Measurements from ENCODE around the gene ZP1. TPM values are rescaled to one million over a fixed set of nuclear protein-coding genes. Genes with fewer than 3 reads are reported as not detected.

The ZP1 gene
- total RNA-seq, 120 experiments from 2014 or later: 0.26 to 1.4 (median 0.52) TPM; not detected in 88

Other genes with a start within 250 kb of the ZP1 start
- gene MS4A8, start 167.9 kb upstream of the ZP1 start, total RNA-seq: 1 to 10 TPM in 29 of 120 experiments, under 1 TPM in 24, not detected in 67; 0.29 to 3.3 (median 1.0) TPM
- not detected for gene MS4A18, start 142.8 kb upstream of the ZP1 start, total RNA-seq
- gene MS4A15, start 110.7 kb upstream of the ZP1 start, total RNA-seq: under 1 TPM in 5 of 120 experiments, not detected in 115; 0.30 to 0.65 (median 0.40) TPM
- gene MS4A10, start 82.2 kb upstream of the ZP1 start, total RNA-seq: under 1 TPM in 1 of 120 experiments, not detected in 119; 0.19 TPM
- gene CCDC86, start 25.4 kb upstream of the ZP1 start, total RNA-seq: 10 to 100 TPM; 10.3 to 21.3 (median 15.6) TPM
- gene PTGDR2, start 11.6 kb upstream of the ZP1 start, total RNA-seq: 1 to 10 TPM in 104 of 120 experiments, under 1 TPM in 16; 0.21 to 8.0 (median 2.2) TPM
- 100 to 1,000 TPM in 117 of 120 experiments, 10 to 100 TPM in 3; 80.9 to 227 (median 172) TPM for gene PRPF19, start 39.0 kb downstream of the ZP1 start, total RNA-seq
- 10 to 100 TPM; 30.8 to 53.0 (median 40.0) TPM for gene TMEM109, start 46.6 kb downstream of the ZP1 start, total RNA-seq
- 100 to 1,000 TPM in 119 of 120 experiments, 10 to 100 TPM in 1; 98.1 to 297 (median 159) TPM for gene TMEM132A, start 56.9 kb downstream of the ZP1 start, total RNA-seq
- gene SLC15A3, start 84.6 kb downstream of the ZP1 start, total RNA-seq: 10 to 100 TPM in 57 of 120 experiments, 1 to 10 TPM in 63; 3.9 to 21.8 (median 9.7) TPM
- 1 to 10 TPM in 89 of 120 experiments, under 1 TPM in 31; 0.26 to 5.3 (median 1.7) TPM for gene CD6, start 104.1 kb downstream of the ZP1 start, total RNA-seq
- gene CD5, start 234.9 kb downstream of the ZP1 start, total RNA-seq: 1 to 10 TPM in 2 of 120 experiments, under 1 TPM in 99, not detected in 19; 0.14 to 2.2 (median 0.30) TPM